PC-3 (cell line): ENCODE measurements around the gene TNFRSF11A. TPM values are rescaled to one million over a fixed set of nuclear protein-coding genes. Genes with fewer than 3 reads are reported as not detected.

Experiments used
- ATAC-seq: fragments of 200-7000 bp; cut with Tn5 transposase; 2 replicates; pipeline ENCODE4 v1.9.1; 2020; ENCODE audit warnings: mild to moderate bottlenecking, moderate library complexity
- BruUV-seq: library from RNA; stranded (reverse); fragments of 400-500 nt; replicated peaks from 2 replicates; lab custom pipeline; 2021; lab: Mats Ljungman, UMichigan
- CTCF ChIA-PET: fragments of 300-600 bp; sonication (Branson Sonifier 250); formaldehyde crosslinking; loops from one replicate; lab custom pipeline; 2022; ENCODE audit warnings: antibody characterized with exemption; lab: Charles Lee
- POLR2A ChIA-PET: fragments of 300-600 bp; sonication (Branson Sonifier 250); formaldehyde crosslinking; loops from one replicate; lab custom pipeline; 2022; ENCODE audit warnings: antibody characterized with exemption; ENCODE audit not compliant: unreplicated experiment; lab: Charles Lee
- DNase-seq: peaks from one replicate; pipeline ENCODE4 v3.0.0-alpha.2; 2015
- H2AFZ ChIP-seq: fragments of 300-600 bp; sonication (generic); 2 replicates; pipeline ENCODE4 v1.6.0; 2016; ENCODE audit warnings: antibody characterized with exemption, low read length
- H3F3A ChIP-seq: fragments of 300-600 bp; sonication (generic); one replicate; pipeline ENCODE4 v1.6.0; 2017; ENCODE audit warnings: antibody characterized with exemption, low read length, control low read depth, mild to moderate bottlenecking; ENCODE audit not compliant: unreplicated experiment
- H3K27ac ChIP-seq: fragments of 300-600 bp; sonication (generic); 2 replicates; pipeline ENCODE4 v1.5.1; 2016; ENCODE audit warnings: mild to moderate bottlenecking, low read length
- H3K27me3 ChIP-seq: fragments of 300-600 bp; sonication (generic); 2 replicates; pipeline ENCODE4 v1.6.1; 2016; ENCODE audit warnings: low read length, mixed read lengths
- H3K36me3 ChIP-seq: fragments of 300-600 bp; sonication (generic); 2 replicates; pipeline ENCODE4 v1.6.1; 2016; ENCODE audit warnings: low read depth, mixed run types, low read length, mixed read lengths
- H3K4me1 ChIP-seq: fragments of 300-600 bp; sonication (generic); 2 replicates; pipeline ENCODE4 v1.5.1; 2016; ENCODE audit warnings: low read length; ENCODE audit not compliant: insufficient read depth
- H3K4me2 ChIP-seq: fragments of 300-600 bp; sonication (generic); 2 replicates; pipeline ENCODE4 v1.6.0; 2016; ENCODE audit warnings: low read length
- H3K4me3 ChIP-seq: fragments of 300-600 bp; sonication (generic); 2 replicates; pipeline ENCODE4 v1.5.1; 2016; ENCODE audit warnings: mild to moderate bottlenecking, low read length, mixed read lengths
- H3K79me2 ChIP-seq: fragments of 300-600 bp; sonication (generic); 2 replicates; pipeline ENCODE4 v1.6.1; 2017; ENCODE audit warnings: low read length, mixed read lengths
- H3K9ac ChIP-seq: fragments of 300-600 bp; sonication (generic); 2 replicates; pipeline ENCODE4 v1.6.0; 2016; ENCODE audit warnings: mild to moderate bottlenecking, low read length
- H3K9me2 ChIP-seq: fragments of 300-600 bp; sonication (generic); replicated peaks from 2 replicates; pipeline ENCODE4 v1.6.1; 2016; ENCODE audit warnings: mixed run types, low read length, mixed read lengths
- H3K9me3 ChIP-seq: fragments of 300-600 bp; sonication (generic); 2 replicates; pipeline ENCODE4 v1.6.1; 2016; ENCODE audit warnings: low read length, mixed read lengths
- H4K20me1 ChIP-seq: fragments of 300-600 bp; sonication (generic); 2 replicates; pipeline ENCODE4 v1.6.1; 2016; ENCODE audit warnings: low read length, mixed read lengths
- EZH2 ChIP-seq: fragments of 300-600 bp; sonication (generic); IDR thresholded peaks from one replicate; pipeline ENCODE4 v1.6.1; 2017; ENCODE audit warnings: antibody characterized with exemption, mild to moderate bottlenecking, low read length; ENCODE audit not compliant: unreplicated experiment
- EZH2phosphoT487 ChIP-seq: fragments of 300-600 bp; sonication (generic); IDR thresholded peaks from 2 replicates; pipeline ENCODE4 v1.6.1; 2018; ENCODE audit warnings: mild to moderate bottlenecking, antibody characterized with exemption, low read length, borderline replicate concordance
- intact Hi-C: fragments of 100-400 bp; cut with micrococcal nuclease; formaldehyde crosslinking; loops from 2 replicates; pipeline ENCODE4 v1.9.0; 2023
- total RNA-seq: library from RNA; depleted of rRNA; stranded (reverse); fragments of >200 nt; gene quantifications from 2 replicates; pipeline ENCODE4 v1.2.3, GENCODE V29; 2014
- TF ChIP-seq, protein P1 (sequence below): fragments of 300-600 bp; sonication (generic); conservative IDR thresholded peaks from 2 replicates; pipeline ENCODE4 v1.5.1; 2017; ENCODE audit warnings: antibody characterized with exemption, low read depth, mild to moderate bottlenecking, low read length

TNFRSF11A gene
- total RNA-seq, 1 experiment from 2014 or later = 26.5 TPM

DNA sequence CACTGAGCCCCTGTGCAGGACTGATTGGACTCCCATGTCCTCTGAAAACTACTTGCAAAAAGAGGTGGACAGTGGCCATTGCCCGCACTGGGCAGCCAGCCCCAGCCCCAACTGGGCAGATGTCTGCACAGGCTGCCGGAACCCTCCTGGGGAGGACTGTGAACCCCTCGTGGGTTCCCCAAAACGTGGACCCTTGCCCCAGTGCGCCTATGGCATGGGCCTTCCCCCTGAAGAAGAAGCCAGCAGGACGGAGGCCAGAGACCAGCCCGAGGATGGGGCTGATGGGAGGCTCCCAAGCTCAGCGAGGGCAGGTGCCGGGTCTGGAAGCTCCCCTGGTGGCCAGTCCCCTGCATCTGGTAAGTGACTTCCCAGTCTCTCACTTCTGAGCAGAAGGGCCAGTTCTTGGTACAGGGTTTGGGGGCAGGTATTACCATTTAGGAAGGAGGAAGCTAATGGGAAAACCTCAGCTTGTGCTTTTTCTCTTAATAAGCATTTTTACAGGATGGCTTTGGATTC, 44.1 kb downstream of the TNFRSF11A start:
- ChIA-PET POLR2A (no interaction called here), CTCF (no interaction called here)
- Histone ChIP-seq H3K79me2 (no peaks in the 10 kb centered on the region), H2AFZ (no peak overlapping the region), H3K9me2 (no peaks in the 10 kb centered on the region), H3F3A (no peaks in the 10 kb centered on the region), H3K27ac (no peak overlapping the region), H4K20me1 (no peaks in the 10 kb centered on the region), H3K4me3 (no peak overlapping the region), H3K9me3 (no peaks in the 10 kb centered on the region), H3K36me3 (peaks cover 12% of the 10 kb centered on the region), H3K27me3 (no peaks in the 10 kb centered on the region), H3K9ac (no peak overlapping the region), H3K4me2 (no peak overlapping the region), H3K4me1 (0 out of 2 replicates have a peak, but pooled peaks cover under 1% of the 10 kb centered on the region)
- intact Hi-C loops = no loop called here
- no peak for DNase-seq
- no peak for ATAC-seq
- no peak for TF ChIP-seq EZH2phosphoT487
- TF ChIP-seq, protein P1, sequence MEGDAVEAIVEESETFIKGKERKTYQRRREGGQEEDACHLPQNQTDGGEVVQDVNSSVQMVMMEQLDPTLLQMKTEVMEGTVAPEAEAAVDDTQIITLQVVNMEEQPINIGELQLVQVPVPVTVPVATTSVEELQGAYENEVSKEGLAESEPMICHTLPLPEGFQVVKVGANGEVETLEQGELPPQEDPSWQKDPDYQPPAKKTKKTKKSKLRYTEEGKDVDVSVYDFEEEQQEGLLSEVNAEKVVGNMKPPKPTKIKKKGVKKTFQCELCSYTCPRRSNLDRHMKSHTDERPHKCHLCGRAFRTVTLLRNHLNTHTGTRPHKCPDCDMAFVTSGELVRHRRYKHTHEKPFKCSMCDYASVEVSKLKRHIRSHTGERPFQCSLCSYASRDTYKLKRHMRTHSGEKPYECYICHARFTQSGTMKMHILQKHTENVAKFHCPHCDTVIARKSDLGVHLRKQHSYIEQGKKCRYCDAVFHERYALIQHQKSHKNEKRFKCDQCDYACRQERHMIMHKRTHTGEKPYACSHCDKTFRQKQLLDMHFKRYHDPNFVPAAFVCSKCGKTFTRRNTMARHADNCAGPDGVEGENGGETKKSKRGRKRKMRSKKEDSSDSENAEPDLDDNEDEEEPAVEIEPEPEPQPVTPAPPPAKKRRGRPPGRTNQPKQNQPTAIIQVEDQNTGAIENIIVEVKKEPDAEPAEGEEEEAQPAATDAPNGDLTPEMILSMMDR = no peak
- TF ChIP-seq EZH2 = no peak
- no TSS peak for BruUV-seq

DNA sequence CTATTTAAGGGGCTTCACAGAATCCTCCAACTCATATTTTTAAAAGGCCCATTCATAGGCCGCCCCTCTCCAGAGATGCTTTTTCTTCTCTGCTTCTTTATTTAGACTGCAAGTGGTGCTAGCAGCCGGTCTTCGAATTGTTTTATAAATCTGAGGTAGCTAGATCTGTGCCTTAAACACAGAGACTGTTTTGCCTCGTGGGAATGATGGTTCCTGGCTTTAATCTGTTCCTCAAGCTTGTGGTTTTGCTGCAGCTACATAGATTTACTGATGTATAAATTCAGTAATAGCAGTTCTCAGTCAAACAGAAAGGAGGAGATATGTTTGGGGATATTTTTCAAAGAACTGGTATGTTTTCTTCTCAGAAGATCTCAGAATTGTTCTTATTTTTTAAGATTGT, 45.3 kb downstream of the TNFRSF11A start:
- H3K9ac ChIP-seq = no peak overlapping the region
- no peak overlapping the region for H3K4me3 ChIP-seq
- no peaks in the 10 kb centered on the region for H3K9me2 ChIP-seq
- no peaks in the 10 kb centered on the region for H3K79me2 ChIP-seq
- H3K27me3 ChIP-seq = no peaks in the 10 kb centered on the region
- intact Hi-C loops = no loop called here
- ChIA-PET CTCF (no interaction called here), POLR2A (no interaction called here)
- no peaks in the 10 kb centered on the region for H3F3A ChIP-seq
- ATAC-seq (no peak), DNase-seq (no peak)
- H3K9me3 ChIP-seq = no peaks in the 10 kb centered on the region
- peaks cover 14% of the 10 kb centered on the region; the same call in 1 of the 2 replicates for H3K36me3 ChIP-seq
- H4K20me1 ChIP-seq = no peaks in the 10 kb centered on the region
- BruUV-seq = no TSS peak
- no peak overlapping the region for H2AFZ ChIP-seq
- H3K4me2 ChIP-seq = no peak overlapping the region
- no peak overlapping the region for H3K27ac ChIP-seq
- TF ChIP-seq EZH2 (no peak), EZH2phosphoT487 (no peak)
- TF ChIP-seq, protein P1 = no peak
- H3K4me1 ChIP-seq = 0 out of 2 replicates have a peak, but pooled peaks cover 4% of the 10 kb centered on the region

DNA sequence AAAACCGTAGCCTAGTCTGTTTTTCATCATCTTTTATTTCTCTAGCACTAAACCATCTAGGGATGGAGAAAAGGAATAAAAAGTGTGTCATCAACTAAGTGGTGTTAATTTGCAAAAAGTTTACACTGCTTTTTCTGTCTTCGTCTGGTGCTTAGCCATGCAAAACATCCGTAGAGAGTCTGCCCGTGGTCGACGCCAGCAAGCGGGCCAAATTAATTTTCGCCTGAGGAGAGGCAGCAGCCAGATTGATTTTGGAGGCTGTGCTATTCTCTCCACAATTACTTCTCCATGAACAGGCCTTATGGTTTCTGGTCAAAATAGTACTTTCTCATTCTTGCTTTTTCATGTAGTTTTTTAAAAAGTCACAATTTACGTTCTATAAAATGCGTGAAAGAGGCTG, 46.3 kb downstream of the TNFRSF11A start:
- no peak overlapping the region for H3K4me3 ChIP-seq
- no peak overlapping the region for H3K27ac ChIP-seq
- intact Hi-C loops = no loop called here
- ChIA-PET CTCF (no interaction called here), POLR2A (no interaction called here)
- no peak overlapping the region for H2AFZ ChIP-seq
- H3K36me3 ChIP-seq = peaks cover 14% of the 10 kb centered on the region; the same call in 1 of the 2 replicates
- no peak overlapping the region for H3K9ac ChIP-seq
- 0 out of 2 replicates have a peak, but pooled peaks cover 4% of the 10 kb centered on the region for H3K4me1 ChIP-seq
- H3K79me2 ChIP-seq = no peaks in the 10 kb centered on the region
- H4K20me1 ChIP-seq = no peaks in the 10 kb centered on the region
- no peak overlapping the region for H3K4me2 ChIP-seq
- DNase-seq (no peak), ATAC-seq (no peak)
- BruUV-seq = no TSS peak
- no peaks in the 10 kb centered on the region for H3K9me2 ChIP-seq
- no peaks in the 10 kb centered on the region for H3F3A ChIP-seq
- no peaks in the 10 kb centered on the region for H3K27me3 ChIP-seq
- H3K9me3 ChIP-seq = no peaks in the 10 kb centered on the region
- TF ChIP-seq EZH2phosphoT487 (no peak), EZH2 (no peak)
- TF ChIP-seq, protein P1 = no peak
